Prostate gland (tissue), 2 donors: ENCODE data around the gene ACYP2. TPM values are rescaled to one million over a fixed set of nuclear protein-coding genes. Genes with fewer than 3 reads are reported as not detected.
"Not testable (repeated sequence)": the region's sequence is repeated elsewhere in the genome, so short reads cannot be mapped to it uniquely, and the experiment has no call there.

ENCODE experiments used
- DNase-seq: peaks from one replicate; pipeline ENCODE4 v3.0.0-alpha.2; 2019; ENCODE audit warnings: low spot score
- H3K27ac ChIP-seq, 2 donors: fragments of 200-600 bp; sonication (generic); 2 replicates each; pipeline ENCODE4 v1.5.1; 2017 to 2019
- H3K27me3 ChIP-seq: fragments of 200-600 bp; sonication (generic); replicated peaks from 2 replicates; pipeline ENCODE4 v1.5.1; 2019; ENCODE audit not compliant: insufficient read depth
- H3K36me3 ChIP-seq, 2 donors: fragments of 200-600 bp; sonication (generic); 1 replicate in 1 of 2; 2 replicates in 1 of 2; pipeline versions ENCODE4 v1.5.1 to v1.8.1; 2017 to 2019
- H3K4me1 ChIP-seq: fragments of 200-600 bp; sonication (generic); replicated peaks from 2 replicates; pipeline ENCODE4 v1.5.1; 2019
- H3K4me3 ChIP-seq, 2 donors: fragments of 200-600 bp; sonication (generic); 2 replicates each; pipeline ENCODE4 v1.5.1; 2017 to 2019
- H3K9me3 ChIP-seq: fragments of 200-600 bp; sonication (generic); 2 replicates; pipeline ENCODE4 v1.5.1; 2017
- POLR2A ChIP-seq: fragments of 450-650 bp; IDR thresholded peaks from one replicate; pipeline ENCODE4 v1.6.1; 2016; ENCODE audit warnings: antibody characterized with exemption, mild to moderate bottlenecking
- POLR2AphosphoS5 ChIP-seq: sonication (generic); formaldehyde crosslinking; IDR thresholded peaks from one replicate; pipeline ENCODE4 v1.6.1; 2017; ENCODE audit warnings: antibody characterized with exemption
- WGBS: methylation state at CpG from one replicate; pipeline ENCODE4 v1.1.5; 2018; 5-methylcytosine and 5-hydroxymethylcytosine counted together
- intact Hi-C: fragments of 100-400 bp; cut with DNase I; formaldehyde crosslinking; loops from one replicate; pipeline ENCODE4 v1.14.2; 2022
- total RNA-seq, 2 donors: library from RNA; depleted of rRNA; stranded (reverse); fragments of >200 nt; gene quantifications; one replicate each; pipeline ENCODE4 v1.1.0, GENCODE V29; 2016
- TF ChIP-seq, protein P1 (sequence below), 4 experiments: fragments of 200-600 bp in 2 of 4; fragments of 450-650 bp in 2 of 4; sonication (generic) in 2 of 4; IDR thresholded peaks; 1 replicate in 3 of 4; 2 replicates in 1 of 4; pipeline ENCODE4 v1.5.1; 2016 to 2019; ENCODE audit warnings: antibody characterized with exemption in 4 of 4, mild to moderate bottlenecking in 2 of 4, moderate library complexity in 2 of 4

Gene ACYP2
- total RNA-seq: 10 to 100 TPM; 30.6 to 39.7 TPM

DNA sequence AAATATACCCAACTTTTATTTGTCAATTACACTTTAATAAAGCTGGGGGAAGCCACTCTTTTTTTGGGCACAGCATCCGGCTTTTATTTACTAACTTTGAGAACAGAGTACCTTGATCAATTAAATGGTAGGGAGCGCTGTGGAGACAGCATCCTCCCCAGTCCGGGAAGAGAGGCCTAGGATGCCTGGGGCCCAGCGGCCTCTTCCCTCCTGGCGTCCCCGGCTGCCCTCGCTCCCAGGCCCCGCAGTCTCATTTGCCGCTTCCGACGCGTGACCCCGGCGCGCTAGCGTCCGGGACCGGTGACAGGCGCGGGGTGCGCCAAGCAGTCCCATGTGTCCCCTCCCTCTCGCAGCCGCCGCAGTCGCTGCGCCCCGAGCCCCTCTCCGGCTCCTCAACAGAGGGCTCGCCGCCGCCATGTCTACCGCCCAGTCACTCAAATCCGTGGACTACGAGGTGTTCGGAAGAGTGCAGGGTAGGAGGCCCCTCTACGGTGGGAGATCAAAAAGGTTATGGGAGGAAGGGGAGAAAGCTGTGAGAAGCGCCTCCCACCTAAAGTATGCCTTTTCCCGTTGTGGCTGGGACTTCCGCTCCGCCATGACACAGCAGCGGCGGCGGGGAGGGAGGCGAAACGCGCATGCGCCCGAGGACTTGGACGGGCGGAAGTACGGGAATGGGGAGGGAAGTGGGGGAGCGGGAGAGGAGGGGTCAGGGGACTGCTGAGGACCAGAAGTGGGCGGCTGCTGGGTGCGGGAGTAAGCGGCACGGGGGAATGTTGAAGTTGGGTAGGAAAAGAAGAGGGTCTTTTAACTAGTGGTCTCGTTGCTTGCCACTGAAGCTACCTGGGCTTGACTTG is at the start of gene ACYP2:
TSS of gene ACYP2 (plus strand) at position 332 of the 854 bp plus-strand sequence.
- no peaks in the 10 kb centered on the region for H3K4me1 ChIP-seq
- WGBS: under 1% methylated on average over 56 of the region's 57 CpGs
- H3K4me3 ChIP-seq: peak within 1 kb of the TSS; percentile 71 to 80
- no peaks in the 10 kb centered on the region for H3K27me3 ChIP-seq
- H3K36me3 ChIP-seq: no peaks in the 10 kb centered on the region
- TF ChIP-seq, protein P1, sequence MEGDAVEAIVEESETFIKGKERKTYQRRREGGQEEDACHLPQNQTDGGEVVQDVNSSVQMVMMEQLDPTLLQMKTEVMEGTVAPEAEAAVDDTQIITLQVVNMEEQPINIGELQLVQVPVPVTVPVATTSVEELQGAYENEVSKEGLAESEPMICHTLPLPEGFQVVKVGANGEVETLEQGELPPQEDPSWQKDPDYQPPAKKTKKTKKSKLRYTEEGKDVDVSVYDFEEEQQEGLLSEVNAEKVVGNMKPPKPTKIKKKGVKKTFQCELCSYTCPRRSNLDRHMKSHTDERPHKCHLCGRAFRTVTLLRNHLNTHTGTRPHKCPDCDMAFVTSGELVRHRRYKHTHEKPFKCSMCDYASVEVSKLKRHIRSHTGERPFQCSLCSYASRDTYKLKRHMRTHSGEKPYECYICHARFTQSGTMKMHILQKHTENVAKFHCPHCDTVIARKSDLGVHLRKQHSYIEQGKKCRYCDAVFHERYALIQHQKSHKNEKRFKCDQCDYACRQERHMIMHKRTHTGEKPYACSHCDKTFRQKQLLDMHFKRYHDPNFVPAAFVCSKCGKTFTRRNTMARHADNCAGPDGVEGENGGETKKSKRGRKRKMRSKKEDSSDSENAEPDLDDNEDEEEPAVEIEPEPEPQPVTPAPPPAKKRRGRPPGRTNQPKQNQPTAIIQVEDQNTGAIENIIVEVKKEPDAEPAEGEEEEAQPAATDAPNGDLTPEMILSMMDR (IDR thresholded peaks at IDR 0.05): peak in 3 of 4 experiments; percentile 7 to 38 (median 31)
- TF ChIP-seq POLR2AphosphoS5 (peak; percentile 94), POLR2A (peak; percentile 68)
- peak; percentile 93 for DNase-seq
- no peaks in the 10 kb centered on the region for H3K9me3 ChIP-seq
- intact Hi-C loops: loop anchor here (5.0 kb wide), 1 partner anchor 217 kb away; a partner anchor contains a TSS
- H3K27ac ChIP-seq: peak within 1 kb of the TSS; percentile 98 to 100

DNA sequence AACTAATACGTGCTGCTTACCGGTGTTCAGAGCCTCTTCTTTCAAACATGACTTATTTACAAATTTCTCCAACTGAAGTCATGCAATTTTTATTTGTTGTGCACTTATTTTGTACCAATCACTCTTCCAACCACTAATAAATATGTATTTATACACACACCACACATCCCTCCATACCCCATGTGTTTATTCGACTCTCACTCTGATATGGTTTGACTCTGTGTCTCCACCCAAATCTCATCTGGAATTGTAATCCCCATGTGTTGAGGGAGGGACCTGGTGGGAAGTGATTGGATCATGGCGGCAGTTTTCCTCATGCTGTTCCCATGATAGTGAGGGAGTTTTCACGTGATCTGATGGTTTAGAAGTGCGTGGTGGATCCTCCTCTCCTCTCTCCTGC is 49.5 kb upstream of the ACYP2 start:
- Histone ChIP-seq H3K27ac (no peak overlapping the region), H3K4me1 (peaks cover 4% of the 10 kb centered on the region), H3K36me3 (no peaks in the 10 kb centered on the region), H3K9me3 (no peaks in the 10 kb centered on the region), H3K27me3 (no peaks in the 10 kb centered on the region), H3K4me3 (no peak overlapping the region)
- TF ChIP-seq POLR2AphosphoS5 (no peak), POLR2A (no peak)
- TF ChIP-seq, protein P1 (IDR thresholded peaks at IDR 0.05): no peak
- 82% methylated on average over 6 of the region's 6 CpGs for WGBS
- DNase-seq: no peak
- intact Hi-C loops: no loop called here

DNA sequence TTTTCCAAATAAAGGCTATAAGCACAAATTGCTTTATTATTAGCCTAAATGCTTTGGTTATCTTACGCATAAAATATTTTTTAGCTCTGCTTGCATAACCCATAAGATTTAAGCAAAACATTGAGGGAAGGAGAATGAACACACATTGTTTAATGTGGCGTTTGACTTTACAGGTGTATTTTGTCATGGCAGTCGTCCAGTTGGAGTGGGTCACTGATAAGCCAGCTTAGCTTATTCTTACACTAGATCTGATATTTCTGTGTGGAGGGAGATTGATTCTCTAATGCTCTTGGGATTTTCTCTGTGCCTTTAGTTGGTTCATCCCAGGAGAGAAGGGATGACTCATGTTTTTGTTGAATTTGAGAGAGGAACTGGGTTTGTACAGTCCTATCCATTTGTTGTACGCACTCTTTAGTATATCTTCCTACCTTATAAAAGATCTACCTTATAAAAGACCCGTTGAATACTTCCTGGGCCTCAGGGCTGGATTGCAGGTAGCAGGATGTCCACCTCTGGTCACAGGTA is 47.5 kb upstream of the ACYP2 start:
- Histone ChIP-seq H3K27ac (peak overlapping the region in 1 of 2 donors; percentile 16), H3K9me3 (no peaks in the 10 kb centered on the region), H3K4me1 (peaks cover 4% of the 10 kb centered on the region), H3K36me3 (no peaks in the 10 kb centered on the region), H3K27me3 (no peaks in the 10 kb centered on the region), H3K4me3 (no peak overlapping the region)
- intact Hi-C loops: no loop called here
- DNase-seq: no peak
- 43% methylated on average over 5 of the region's 5 CpGs for WGBS
- TF ChIP-seq POLR2A (no peak), POLR2AphosphoS5 (no peak)
- TF ChIP-seq, protein P1 (IDR thresholded peaks at IDR 0.05): no peak

DNA sequence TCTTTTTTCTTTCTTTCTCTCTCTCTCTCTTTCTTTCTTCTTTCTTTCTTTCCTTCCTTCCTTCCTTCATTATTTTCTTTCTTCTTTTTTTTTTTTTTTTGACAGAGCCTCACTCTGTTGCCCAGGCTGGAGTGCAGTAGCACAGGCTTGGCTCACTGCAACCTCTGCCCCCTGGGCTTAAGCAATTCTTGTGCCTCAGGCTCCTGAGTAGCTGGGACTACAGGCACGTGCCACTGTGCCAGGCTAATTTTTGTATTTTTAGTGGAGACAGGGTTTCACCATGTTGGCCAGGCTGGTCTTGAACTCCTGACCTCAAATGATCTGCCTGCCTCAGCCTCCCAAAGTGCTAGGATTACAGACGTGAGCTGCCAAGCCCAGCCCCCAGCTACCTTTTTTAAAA is 42.9 kb upstream of the ACYP2 start:
- intact Hi-C loops, H3K4me1 ChIP-seq, H3K36me3 ChIP-seq, H3K27me3 ChIP-seq, DNase-seq, H3K9me3 ChIP-seq, H3K4me3 ChIP-seq, H3K27ac ChIP-seq: not testable (repeated sequence)
- 82% methylated on average over 2 of the region's 2 CpGs for WGBS

DNA sequence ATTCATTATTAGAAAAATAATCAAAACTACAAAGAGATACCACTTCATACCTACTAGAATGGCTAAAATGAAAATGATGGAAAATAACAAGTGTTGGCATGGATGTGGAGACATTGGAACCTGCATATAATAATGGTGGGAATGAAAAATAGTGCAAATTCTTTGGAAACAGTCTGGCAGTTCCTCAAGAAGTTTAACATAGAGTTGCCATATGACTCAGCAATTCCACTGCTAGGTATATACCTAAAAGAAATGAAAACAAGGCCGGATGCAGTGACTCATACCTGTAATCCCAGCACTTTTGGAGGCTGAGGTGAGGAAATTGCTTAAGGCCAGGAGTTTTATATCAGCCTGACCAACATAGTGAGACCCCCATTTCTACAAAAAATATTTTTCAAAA is 41.6 kb upstream of the ACYP2 start:
- no peaks in the 10 kb centered on the region for H3K4me1 ChIP-seq
- intact Hi-C loops: no loop called here
- 90% methylated on average over 1 of the region's 1 CpG for WGBS
- H3K4me3 ChIP-seq: no peak overlapping the region
- no peak overlapping the region for H3K27ac ChIP-seq
- H3K36me3 ChIP-seq: no peaks in the 10 kb centered on the region
- no peaks in the 10 kb centered on the region for H3K27me3 ChIP-seq
- H3K9me3 ChIP-seq: no peaks in the 10 kb centered on the region
- TF ChIP-seq, protein P1 (IDR thresholded peaks at IDR 0.05): no peak
- TF ChIP-seq POLR2AphosphoS5: no peak
- no peak for TF ChIP-seq POLR2A
- DNase-seq: no peak
